HepG2 (cell line): ENCODE results near the gene ABCB9. TPM values are rescaled to one million over a fixed set of nuclear protein-coding genes. Genes with fewer than 3 reads are reported as not detected.

Experiments used
- ATAC-seq: fragments of 200-7000 bp; cut with Tn5 transposase; 3 replicates; pipeline ENCODE4 v1.9.1; 2020; ENCODE audit warnings: mild to moderate bottlenecking, moderate library complexity
- BruUV-seq: library from RNA; stranded (reverse); fragments of 400-500 nt; replicated peaks from 2 replicates; lab custom pipeline; 2021; lab: Mats Ljungman, UMichigan
- CTCF ChIA-PET: fragments of 300-600 bp; formaldehyde crosslinking; extraction: SDS; loops from one replicate; lab custom pipeline; 2021; ENCODE audit warnings: low total read pairs, inconsistent platforms, low intra/inter-chr PET ratio; lab: Yijun Ruan, JAX
- POLR2A ChIA-PET: fragments of 350-600 bp; sonication (Branson Sonifier 250); formaldehyde crosslinking; loops from one replicate; lab custom pipeline; 2020; ENCODE audit warnings: antibody characterized with exemption, inconsistent platforms; lab: Yijun Ruan, JAX
- DNase-seq: peaks from one replicate; pipeline ENCODE4 v3.0.0-alpha.2; 2015; ENCODE audit warnings: low spot score
- FAIRE-seq: peaks from 3 replicates; lab custom pipeline; 2011; peaks lifted over from hg19 to GRCh38; lab: Jason Lieb, UNC
- H2AFZ ChIP-seq: one replicate; pipeline ENCODE4 v1.6.1; 2011; ENCODE audit warnings: low read length, inconsistent platforms
- H3K27ac ChIP-seq: fragments of 300-600 bp; 3 replicates; pipeline ENCODE4 v1.8.0; 2011; ENCODE audit warnings: mixed run types, mild to moderate bottlenecking, mixed read lengths, low read length, inconsistent platforms; ENCODE audit not compliant: insufficient read depth; ENCODE audit errors: extremely low read length
- H3K27me3 ChIP-seq, 2 experiments: fragments of 200-600 bp in 1 of 2; 2 replicates in 1 of 2; 3 replicates in 1 of 2; pipeline versions ENCODE4 v1.6.0 to v1.8.0; 2011; ENCODE audit warnings: low read length in 2 of 2, mild to moderate bottlenecking in 2 of 2, moderate library complexity in 2 of 2, inconsistent platforms in 1 of 2; ENCODE audit not compliant: insufficient read depth in 2 of 2, control insufficient read depth in 1 of 2
- H3K36me3 ChIP-seq, 2 experiments: fragments of 200-600 bp in 1 of 2; replicated peaks in 1 of 2; 2 replicates in 1 of 2; 3 replicates in 1 of 2; pipeline versions ENCODE4 v1.5.1 to v1.8.0; 2011; ENCODE audit warnings: low read length in 2 of 2, inconsistent platforms in 1 of 2; ENCODE audit not compliant: insufficient read depth in 2 of 2, control insufficient read depth in 1 of 2
- H3K4me1 ChIP-seq: 2 replicates; pipeline ENCODE4 v1.5.1; 2012; ENCODE audit warnings: low read length, inconsistent platforms; ENCODE audit not compliant: insufficient read depth
- H3K4me2 ChIP-seq: 2 replicates; pipeline ENCODE4 v1.6.0; 2011; ENCODE audit warnings: low read depth, low read length, inconsistent platforms
- H3K4me3 ChIP-seq, 3 experiments: fragments of 200-600 bp in 1 of 3; sonication (generic), shearing (Covaris generic) in 1 of 3; replicated peaks in 1 of 3; 2 replicates each; pipeline ENCODE4 v1.5.1; 2011 to 2016; ENCODE audit warnings: low read length in 3 of 3, inconsistent platforms in 2 of 3, low read depth in 2 of 3, mild to moderate bottlenecking in 2 of 3, control low read depth in 1 of 3, mixed read lengths in 1 of 3; ENCODE audit not compliant: insufficient read depth in 1 of 3
- H3K79me2 ChIP-seq: one replicate; pipeline ENCODE4 v1.6.1; 2011; ENCODE audit warnings: low read length, inconsistent platforms; ENCODE audit not compliant: insufficient read depth
- H3K9ac ChIP-seq: 2 replicates; pipeline ENCODE4 v1.6.0; 2011; ENCODE audit warnings: mild to moderate bottlenecking, low read depth, low read length, inconsistent platforms; ENCODE audit not compliant: insufficient read depth
- H3K9me3 ChIP-seq: 2 replicates; pipeline ENCODE4 v1.5.1; 2012; ENCODE audit warnings: mild to moderate bottlenecking, low read length
- H4K20me1 ChIP-seq: 2 replicates; pipeline ENCODE4 v1.6.0; 2011; ENCODE audit warnings: inconsistent platforms, mild to moderate bottlenecking, low read length, moderate library complexity; ENCODE audit not compliant: insufficient read depth
- ZBTB39 ChIP-seq: sonication (generic); formaldehyde crosslinking; IDR thresholded peaks from 2 replicates; pipeline ENCODE4 v1.5.0; 2020; ENCODE audit warnings: missing genetic modification reagents
- ZBTB4 ChIP-seq: sonication (generic); formaldehyde crosslinking; IDR thresholded peaks from 2 replicates; pipeline ENCODE4 v1.4.0; 2020; ENCODE audit warnings: missing genetic modification reagents, mild to moderate bottlenecking, borderline replicate concordance
- ZMYM3 ChIP-seq: sonication (generic); formaldehyde crosslinking; IDR thresholded peaks from 2 replicates; pipeline ENCODE4 v1.5.1; 2020; ENCODE audit warnings: mild to moderate bottlenecking, missing genetic modification reagents
- ZNF629 ChIP-seq: sonication (generic); formaldehyde crosslinking; conservative IDR thresholded peaks from 2 replicates; pipeline ENCODE4 v1.5.0; 2020; ENCODE audit warnings: missing genetic modification reagents
- ZNF768 ChIP-seq: sonication (generic); formaldehyde crosslinking; IDR thresholded peaks from 2 replicates; pipeline ENCODE4 v1.4.0; 2020; ENCODE audit warnings: missing genetic modification reagents
- WGBS: methylation state at CpG from one replicate; pipeline ENCODE4 v1.1.6; 2017; ENCODE audit warnings: low lambda C conversion rate; 5-methylcytosine and 5-hydroxymethylcytosine counted together
- in situ Hi-C: cut with HindIII; loops from 2 replicates; pipeline ENCODE4 v1.10.0; 2017; ENCODE audit warnings: low pct_unique_long_range_greater_than_20kb; ENCODE audit not compliant: extremely low pct_ligation_motif_present
- intact Hi-C: fragments of 100-400 bp; cut with micrococcal nuclease; formaldehyde crosslinking; loops from one replicate; pipeline ENCODE4 v1.10.0; 2022; ENCODE audit not compliant: unreplicated experiment
- polyA plus RNA-seq, 8 experiments: library from polyadenylated mRNA; depleted of rRNA in 3 of 8; stranded (reverse) in 7 of 8; unstranded in 1 of 8; fragments of >200 nt; fragmentation: Illumina TruSeq in 4 of 8; extraction: Trizol in 4 of 8; gene quantifications; 2 replicates each; pipeline versions ENCODE4 v1.2.1 to v1.2.3, GENCODE V29; 2011 to 2016; ENCODE audit warnings: low read depth in 4 of 8, missing spikeins in 1 of 8, mixed read lengths in 1 of 8; ENCODE audit not compliant: insufficient read depth in 1 of 8
- total RNA-seq, 5 experiments: library from RNA; depleted of rRNA; stranded (reverse); fragments of >200 nt; fragmentation: Illumina TruSeq; extraction: Trizol; gene quantifications; 2 replicates each; pipeline ENCODE4 v1.2.3, GENCODE V29; 2016; ENCODE audit warnings: low read depth in 1 of 5

The ABCB9 gene
- total and polyA plus RNA-seq, 2 of the 13 experiments (the other 11 are each of a cell fraction or from before 2014, with no cell fraction given), result 5.1 to 6.0 TPM

- TF ChIP-seq ZBTB39, result no peak
These were observed 4.5 kb downstream of the ABCB9 start (continued) for GRCh38 chr12:122961531-122962329.

DNA sequence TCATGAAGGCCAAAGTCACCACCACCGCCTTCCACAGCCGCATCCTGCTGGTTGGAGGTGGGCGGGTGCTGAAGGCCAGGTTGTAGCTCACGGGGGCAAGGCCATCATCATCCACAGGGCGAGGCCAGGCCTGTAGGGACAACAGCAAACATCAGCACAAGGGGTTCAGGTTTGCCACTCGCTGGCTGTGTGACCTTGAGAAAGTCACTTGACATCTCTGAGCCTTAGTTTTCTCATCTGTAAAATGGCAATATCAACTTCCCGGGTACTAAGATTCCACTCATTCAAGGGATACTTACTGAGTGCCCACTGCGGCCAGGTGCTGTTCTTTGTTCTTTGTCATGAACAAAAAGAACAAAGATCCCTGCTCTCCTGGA, 6.1 kb downstream of the ABCB9 start:
- TF ChIP-seq ZMYM3 (CRISPR knock-in tag) (peak; percentile 57; the same call in 1 of the 2 replicates), ZBTB4 (CRISPR knock-in tag) (no peak), ZNF629 (CRISPR knock-in tag) (peak; percentile 53), ZNF768 (CRISPR knock-in tag) (peak; percentile 93)
- Histone ChIP-seq H3K27me3 (no peaks in the 10 kb centered on the region), H3K36me3 (peaks cover 2 to 3% of the 10 kb centered on the region in 2 experiments; a peak in 3 of 5 replicates), H2AFZ (no peak overlapping the region), H3K9me3 (no peaks in the 10 kb centered on the region), H3K9ac (no peak overlapping the region), H3K4me2 (no peak overlapping the region), H3K4me3 (no peak overlapping the region), H3K4me1 (peaks cover 26% of the 10 kb centered on the region), H3K27ac (no peak overlapping the region), H3K79me2 (no peaks in the 10 kb centered on the region), H4K20me1 (no peaks in the 10 kb centered on the region)
- intact Hi-C loops, result no loop called here
- DNase-seq (no peak), ATAC-seq (no peak), FAIRE-seq (no peak)
- POLR2A ChIA-PET, result no interaction called here
- WGBS, result 100% methylated on average over 2 of the region's 8 CpGs
- no TSS peak for BruUV-seq
- in situ Hi-C loops, result no loop called here
- CTCF ChIA-PET, result no interaction called here
